Measurements from ENCODE around the gene ACAT2. TPM values are rescaled to one million over a fixed set of nuclear protein-coding genes. Genes with fewer than 3 reads are reported as not detected.

ACAT2 gene
- total RNA-seq, 1 experiment from 2014 or later, result 156 TPM

- Histone ChIP-seq H3K14ac (ENCODE audit: insufficient read depth, low read length) (peak overlapping the region; percentile 88), H3K9me3 (ENCODE audit: control insufficient read depth, low read depth, low read length) (no peaks in the 10 kb centered on the region), H2BK5ac (ENCODE audit: insufficient read length, low read length) (peak overlapping the region; percentile 49), H3K79me1 (ENCODE audit: insufficient read depth, low read depth, low read length, poor library complexity, severe bottlenecking) (peaks cover 3% of the 10 kb centered on the region), H4K20me1 (ENCODE audit: control insufficient read depth, insufficient read depth, insufficient read length) (peaks cover 2% of the 10 kb centered on the region), H3K9ac (ENCODE audit: extremely low read depth, insufficient read length, low read length) (peak overlapping the region; percentile 82), H3T11ph (ENCODE audit: low read length) (no peak overlapping the region), H3K4ac (ENCODE audit: low read depth, low read length) (no peak overlapping the region), H4K91ac (ENCODE audit: insufficient read length, low read depth, low read length) (no peak overlapping the region), H3K23ac (ENCODE audit: insufficient read length, low read depth, low read length) (no peak overlapping the region), H2BK12ac (ENCODE audit: insufficient read length, low read depth, low read length) (no peak overlapping the region), H2BK120ac (ENCODE audit: low read depth, low read length, poor library complexity, severe bottlenecking) (no peak overlapping the region), H2BK20ac (ENCODE audit: low read depth, low read length, poor library complexity, severe bottlenecking) (no peak overlapping the region), H2BK15ac (ENCODE audit: low read depth, low read length) (no peak overlapping the region), H4K5ac (ENCODE audit: insufficient read length, low read depth, low read length) (no peak overlapping the region), H4K8ac (replicated peaks; ENCODE audit: insufficient read length, low read depth, low read length) (no peak overlapping the region), H3K18ac (ENCODE audit: insufficient read length, low read depth, low read length) (peak overlapping the region; percentile 67), H3K23me2 (ENCODE audit: insufficient read length, low read depth, low read length, poor library complexity, severe bottlenecking) (peaks cover 15% of the 10 kb centered on the region), H2AFZ (ENCODE audit: low read length) (no peak overlapping the region), H3K4me2 (ENCODE audit: insufficient read depth, insufficient read length, low read length) (peak overlapping the region; percentile 91), H3K79me2 (ENCODE audit: insufficient read depth, low read length) (peaks cover 3% of the 10 kb centered on the region; the same call in 1 of the 2 replicates), H3K4me1 (ENCODE audit: insufficient read depth, low read length) (peaks cover 2% of the 10 kb centered on the region; the same call in 1 of the 2 replicates), H3K27ac (ENCODE audit: insufficient read length, low read depth, low read length) (peak overlapping the region; percentile 67), H2AK5ac (ENCODE audit: insufficient read length, low read length) (no peak overlapping the region), H3K56ac (ENCODE audit: insufficient read length, low read depth, low read length) (no peak overlapping the region), H3K27me3 (ENCODE audit: insufficient read depth, low read length) (no peaks in the 10 kb centered on the region; the same call in 1 of the 2 replicates)
- Mint-ChIP-seq H3K27me3 (ENCODE audit: low read depth) (no peaks in the 10 kb centered on the region), H3K27ac (peak overlapping the region; percentile 96 to 99 (median 97)), H3K4me1 (peaks cover 32 to 33% of the 10 kb centered on the region in 2 experiments), H3K36me3 (ENCODE audit: insufficient read depth in 1 of 3, low read depth in 3 of 3) (peaks cover 36 to 59% (median 53%) of the 10 kb centered on the region in 3 experiments), H3K9me3 (no peaks in the 10 kb centered on the region; a peak in 1 of 5 replicates), H3K4me3 (peak overlapping the region; percentile 85 to 93)
- peak; percentile 45 for DNase-seq
- TF ChIP-seq CTCF (conservative IDR thresholded peaks at IDR 0.05), result no peak
- WGBS (ENCODE audit: extremely low coverage, insufficient read length, low lambda C conversion rate), result no CpG with 5 or more reads among the region's 45 CpGs
Observed at GRCh38 chr6:159761129-159761872, 544 bp upstream of the ACAT2 start.

Data from H9 (cell line).